Coronary artery (tissue), 2 donors: ENCODE measurements around the gene FNDC4.

Experiments
- DNase-seq: peaks from one replicate; pipeline ENCODE4 v3.0.0-alpha.2; 2017; ENCODE audit warnings: low spot score
- H3K27ac ChIP-seq, 2 donors: fragments of 200-600 bp; sonication (generic); one replicate each; pipeline ENCODE4 v1.5.1; 2016 to 2019
- H3K4me3 ChIP-seq: fragments of 200-600 bp; sonication (generic); 2 replicates; pipeline ENCODE4 v1.5.1; 2016; ENCODE audit warnings: mild to moderate bottlenecking, moderate library complexity
- CTCF ChIP-seq: fragments of 200-600 bp; sonication (generic); IDR thresholded peaks from one replicate; pipeline ENCODE4 v1.5.1; 2019; ENCODE audit warnings: antibody characterized with exemption

Gene FNDC4

DNA sequence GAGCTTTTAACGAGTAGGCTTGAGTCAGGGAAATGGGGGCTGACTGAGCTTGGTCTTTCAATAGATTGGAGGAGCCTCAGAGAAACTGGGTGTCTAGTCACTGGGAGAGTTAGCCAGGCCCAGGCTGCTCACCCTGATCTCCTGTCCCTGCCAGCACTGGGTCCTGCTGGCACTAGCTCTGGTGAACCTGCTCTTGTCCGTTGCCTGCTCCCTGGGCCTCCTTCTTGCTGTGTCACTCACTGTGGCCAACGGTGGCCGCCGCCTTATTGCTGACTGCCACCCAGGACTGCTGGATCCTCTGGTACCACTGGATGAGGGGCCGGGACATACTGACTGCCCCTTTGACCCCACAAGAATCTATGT, 52.1 kb downstream of the FNDC4 start:
- no peak overlapping the region for H3K4me3 ChIP-seq
- peak overlapping the region in 1 of 2 donors; percentile 37 for H3K27ac ChIP-seq
- DNase-seq, result no peak
- no peak for TF ChIP-seq CTCF

- Histone ChIP-seq H3K27ac (peak within 1 kb of the TSS in 1 of 2 donors; percentile 37), H3K4me3 (peak within 1 kb of the TSS; percentile 20)
- no peak for TF ChIP-seq CTCF
- no peak for DNase-seq
Observed at GRCh38 chr2:27441958-27442919, 52.8 kb downstream of the FNDC4 start, which contains the start of gene KRTCAP3. KRTCAP3 (plus strand) TSS chr2:27442381; CDS start chr2:27442413, 32 bp downstream.
